GM21515 (cell line): ENCODE measurements around the gene ARID4B.
"Not testable (repeated sequence)": the region's sequence is repeated elsewhere in the genome, so short reads cannot be mapped to it uniquely, and the experiment has no call there.

Source experiments
- ATAC-seq: cut with Tn5 transposase; IDR thresholded peaks from one replicate; pipeline ENCODE4 v1.9.1; 2021; ENCODE audit not compliant: unreplicated experiment

ARID4B gene

DNA sequence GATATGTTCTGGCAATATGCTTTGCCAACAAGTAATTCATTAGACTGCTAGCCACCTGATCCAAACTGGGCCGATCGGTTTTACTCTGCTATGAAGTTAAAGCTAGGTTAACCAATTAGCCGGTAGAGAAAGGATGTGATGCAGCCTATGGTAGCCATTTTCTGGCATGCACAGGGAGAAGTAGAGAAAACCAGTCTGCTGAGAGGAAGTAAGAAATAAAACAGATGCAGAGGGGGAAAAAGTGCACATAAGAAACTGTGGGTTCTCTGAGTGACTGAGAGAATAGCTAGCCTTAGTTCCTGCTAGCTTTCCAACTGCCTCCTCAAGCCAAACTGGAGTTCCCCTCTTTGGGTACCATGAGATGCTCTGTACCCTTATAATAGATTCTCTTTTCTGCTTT lies 52.8 kb downstream of the ARID4B start:
- ATAC-seq = peak; percentile 69

DNA sequence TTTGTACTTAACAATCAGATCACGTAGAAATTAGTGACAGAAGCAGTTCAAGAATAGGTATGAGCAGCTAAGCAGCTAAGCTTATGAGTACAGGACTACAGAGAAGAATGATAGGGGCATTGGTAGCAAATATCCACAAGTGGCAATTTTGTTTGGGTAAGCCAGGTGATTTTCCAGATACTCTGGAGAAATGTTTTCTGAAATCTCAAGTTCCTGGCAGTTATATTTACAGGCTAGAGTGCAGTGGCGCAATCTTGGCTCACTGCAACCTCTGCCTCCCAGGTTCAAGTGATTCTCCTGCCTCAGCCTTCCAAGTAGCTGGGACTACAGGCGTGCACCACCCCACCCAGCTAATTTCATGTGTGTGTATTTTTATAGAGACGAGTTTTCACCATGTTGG lies 55.1 kb downstream of the ARID4B start:
- ATAC-seq = no peak

DNA sequence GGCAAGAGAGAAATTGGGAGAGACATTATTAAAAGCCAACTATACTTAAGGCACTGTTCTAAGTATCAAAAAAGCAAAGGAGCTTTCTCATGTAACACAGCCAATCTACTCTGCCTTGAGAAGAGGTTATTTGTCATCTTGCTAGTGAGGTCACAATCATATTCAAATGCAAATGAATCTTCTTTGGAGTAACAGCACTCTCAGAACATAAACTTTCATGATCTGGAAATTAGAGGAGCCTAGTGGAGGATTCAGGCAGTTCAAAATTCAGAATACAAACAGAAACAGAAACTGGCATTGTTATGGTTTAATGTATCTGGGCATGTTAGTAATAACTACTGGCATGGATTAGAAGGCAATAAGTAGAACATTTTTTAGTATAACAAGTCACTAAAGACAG lies 57.4 kb downstream of the ARID4B start:
- ATAC-seq = no peak

DNA sequence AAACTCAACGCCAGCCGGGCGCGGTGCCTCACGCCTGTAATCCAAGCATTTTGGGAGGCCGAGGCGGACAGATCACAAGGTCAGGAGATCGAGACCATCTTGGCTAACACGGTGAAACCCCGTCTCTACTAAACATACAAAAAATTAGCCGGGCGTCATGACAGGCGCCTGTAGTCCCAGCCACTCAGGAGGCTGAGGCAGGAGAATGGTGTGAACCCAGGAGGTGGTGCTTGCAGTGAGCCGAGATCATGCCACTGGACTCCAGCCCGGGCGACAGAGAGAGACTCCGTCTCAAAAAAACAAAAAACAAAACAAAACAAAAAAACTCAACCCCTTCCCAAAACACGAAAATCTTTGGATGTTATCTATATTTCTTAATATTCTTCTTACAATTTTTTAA lies 58.0 kb downstream of the ARID4B start:
- ATAC-seq = not testable (repeated sequence)

DNA sequence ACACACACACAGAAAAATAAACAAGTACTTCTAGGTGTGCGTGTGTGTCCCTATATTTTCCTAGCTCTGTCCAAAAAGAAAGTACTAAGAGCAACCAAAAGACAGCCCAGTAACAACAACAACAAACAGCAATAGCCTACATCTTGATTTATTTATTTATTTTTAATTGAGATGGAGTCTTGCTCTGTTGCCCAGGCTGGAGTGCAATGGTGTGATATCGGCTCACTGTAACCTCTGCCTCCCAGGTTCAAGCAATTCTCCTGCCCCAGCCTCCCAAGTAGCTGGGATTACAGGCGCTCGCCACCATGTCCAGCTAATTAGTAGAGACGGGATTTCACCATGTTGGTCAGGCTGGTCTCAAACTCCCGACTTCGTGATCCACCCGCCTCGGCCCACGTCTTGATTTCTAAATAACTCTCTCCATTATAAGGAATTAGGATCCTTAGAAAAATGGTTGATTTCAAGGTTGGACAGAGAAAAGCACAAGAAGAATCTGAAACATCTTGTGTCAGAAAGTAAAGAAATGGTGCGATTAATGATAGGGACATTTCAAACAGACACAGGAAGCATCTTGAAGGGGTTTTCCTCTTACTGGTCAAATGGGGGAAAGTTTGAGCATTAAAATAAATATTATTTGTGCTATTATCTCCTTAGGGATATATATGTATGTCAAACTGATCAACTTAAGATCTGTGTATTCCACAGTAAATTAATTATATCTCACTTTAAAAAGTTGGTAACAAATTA lies 59.4 kb downstream of the ARID4B start:
- ATAC-seq = no peak

DNA sequence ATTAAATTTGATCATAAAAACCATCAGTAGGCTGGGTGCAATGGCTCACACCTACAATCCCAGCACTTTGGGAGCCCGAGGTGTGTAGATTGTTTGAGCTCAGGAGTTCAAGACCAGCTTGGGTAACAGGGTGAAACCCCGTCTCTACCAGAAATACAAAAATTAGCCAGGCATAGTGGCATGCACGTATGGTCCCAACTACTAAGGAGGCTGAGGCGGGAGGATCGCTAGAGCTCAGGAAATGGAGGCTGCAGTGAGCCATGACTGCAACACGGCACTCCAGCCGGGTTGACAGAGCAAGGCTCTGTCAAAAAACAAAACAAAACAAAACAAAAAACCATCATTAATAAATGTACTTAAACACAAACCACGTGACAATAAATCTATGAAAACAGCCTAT lies 61.0 kb downstream of the ARID4B start:
- ATAC-seq = no peak

DNA sequence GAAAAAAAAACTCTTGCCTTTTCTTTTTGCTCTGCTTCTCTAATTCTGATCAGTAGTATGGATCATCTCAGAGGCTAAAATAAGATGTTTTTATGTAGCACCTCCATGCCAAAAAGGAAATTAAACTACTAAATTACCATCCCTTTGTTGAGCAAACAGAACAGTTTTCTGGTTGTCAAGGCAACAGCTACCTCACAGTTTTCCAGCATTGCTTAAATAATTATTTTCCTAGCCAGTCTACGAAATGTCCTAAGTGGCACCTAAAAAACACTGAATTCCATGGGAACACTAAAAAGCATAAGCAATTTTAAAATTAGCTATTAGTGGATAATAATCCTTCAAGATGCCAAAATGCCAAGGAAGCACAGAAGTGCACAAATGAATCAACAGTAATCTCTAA lies 61.7 kb downstream of the ARID4B start:
- no peak for ATAC-seq

DNA sequence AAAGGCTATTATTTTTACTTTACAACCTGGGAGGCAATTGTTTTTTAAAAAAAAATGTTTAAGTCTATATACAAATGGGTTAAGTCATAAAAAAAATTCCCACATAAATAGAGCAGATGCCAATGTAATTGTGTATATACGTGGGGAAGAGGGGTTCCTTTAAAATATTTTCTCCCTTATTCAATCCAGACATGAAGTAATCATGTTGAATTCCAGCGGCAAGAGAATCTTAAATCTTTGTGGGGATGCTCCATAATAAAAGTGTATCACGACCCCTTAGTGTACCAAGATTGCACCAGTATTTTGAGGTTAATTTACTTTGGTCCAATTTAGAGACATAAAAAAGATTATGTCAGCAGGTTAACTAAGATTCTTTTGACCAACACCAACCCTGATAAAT lies 62.1 kb downstream of the ARID4B start:
- no peak for ATAC-seq

DNA sequence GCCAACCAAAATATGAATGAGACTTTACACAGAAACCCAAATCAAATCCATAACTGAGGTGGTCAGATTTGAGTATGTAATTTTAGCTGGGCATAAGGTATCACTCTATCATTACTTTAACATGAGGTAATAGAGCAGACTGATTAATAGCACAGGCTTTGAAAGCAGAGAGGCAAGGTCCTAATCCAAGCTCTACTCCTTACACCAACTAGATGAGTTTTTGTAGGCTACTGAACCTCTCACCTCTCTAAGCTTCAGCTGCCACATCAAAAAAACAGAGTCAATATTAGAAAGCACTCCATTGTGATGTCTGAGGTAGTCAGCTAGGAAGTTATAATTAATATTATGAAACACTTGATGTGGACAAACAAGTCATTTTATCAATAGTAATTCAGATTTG lies 63.7 kb downstream of the ARID4B start:
- ATAC-seq = no peak

DNA sequence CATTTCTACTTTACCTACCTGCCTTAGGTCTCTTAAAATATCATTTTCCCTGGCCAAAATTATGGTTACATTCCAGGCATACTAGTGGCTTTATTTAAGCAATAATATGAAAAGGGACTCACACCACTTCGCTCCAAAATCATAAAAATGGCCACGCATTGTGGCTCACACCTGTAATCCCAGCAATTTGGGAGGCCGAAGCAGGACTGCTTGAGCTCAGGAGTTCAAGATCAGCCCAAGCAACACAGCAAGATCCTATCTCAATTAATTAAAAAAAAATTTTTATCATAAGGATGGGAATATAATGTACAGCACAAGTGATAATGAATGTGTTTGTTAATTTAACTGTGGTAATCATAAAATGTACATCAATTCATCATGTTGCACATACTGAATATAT lies 65.4 kb downstream of the ARID4B start:
- ATAC-seq = no peak

DNA sequence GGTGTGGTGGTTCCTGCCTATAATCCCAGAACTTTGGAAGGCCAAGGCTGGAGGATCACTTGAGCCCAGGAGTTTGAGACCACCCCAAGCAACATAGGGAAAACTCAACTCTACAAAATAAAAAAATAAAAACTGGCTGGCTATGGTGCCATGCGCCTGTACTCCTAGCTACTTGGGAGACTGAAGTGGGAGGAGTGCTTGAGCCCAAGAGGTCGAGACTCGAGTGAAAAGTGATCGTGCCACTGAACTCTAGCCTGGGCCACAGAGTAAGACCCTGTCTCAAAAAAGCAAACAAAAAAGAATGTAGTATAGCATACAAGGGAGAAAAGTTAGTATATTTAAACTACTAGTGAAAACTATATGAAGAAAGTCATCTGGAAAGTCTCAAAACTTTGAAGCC lies 66.7 kb downstream of the ARID4B start:
- ATAC-seq = no peak

DNA sequence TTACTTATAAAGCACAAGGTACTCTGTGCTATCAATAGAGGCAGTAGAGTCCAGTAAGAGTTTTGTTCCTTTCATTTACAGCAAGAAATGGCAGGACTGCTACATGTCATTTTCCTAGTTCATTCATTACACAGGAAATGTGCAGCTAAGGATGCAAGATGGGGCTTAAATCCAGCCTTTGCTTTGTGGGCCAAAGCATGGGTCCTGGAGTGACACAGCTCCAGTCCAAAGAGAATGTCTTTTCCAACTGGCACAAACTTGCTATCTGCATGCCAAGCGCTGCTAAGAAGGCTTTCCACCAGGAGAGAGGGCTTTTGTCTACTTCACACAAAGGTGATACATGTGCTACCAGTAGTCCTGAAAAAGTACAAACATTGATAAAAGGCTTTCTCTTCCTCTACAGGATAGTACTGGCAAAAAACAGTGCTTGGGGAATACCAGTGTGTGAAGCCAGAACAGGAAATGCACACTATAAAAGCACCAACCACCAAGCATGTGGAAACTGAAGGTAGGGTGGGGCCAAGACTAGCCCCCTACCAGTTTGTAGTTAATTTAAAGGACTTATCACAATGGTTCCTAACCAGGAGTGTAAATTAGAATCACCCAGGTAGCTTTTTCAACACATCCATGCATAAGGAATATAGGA lies 68.7 kb downstream of the ARID4B start:
- ATAC-seq = no peak

DNA sequence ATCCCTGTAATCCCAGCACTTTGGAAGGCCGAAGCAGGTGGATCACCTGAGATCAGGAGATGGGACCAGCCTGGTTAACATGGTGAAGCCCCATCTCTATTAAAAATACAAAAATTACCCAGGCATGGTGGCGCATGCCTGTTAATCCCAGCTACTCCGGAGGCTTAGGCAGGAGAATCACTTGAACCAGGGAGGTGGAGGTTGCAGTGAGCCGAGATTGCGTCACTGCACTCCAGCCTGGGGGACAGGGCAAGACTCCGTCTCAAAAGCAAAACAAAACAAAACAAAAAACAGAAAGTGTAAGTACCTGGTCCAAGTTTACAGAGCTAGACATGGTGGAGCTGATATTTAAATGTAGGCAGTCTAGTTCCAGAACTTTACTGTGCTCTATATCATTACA lies 69.9 kb downstream of the ARID4B start:
- ATAC-seq = not testable (repeated sequence)

DNA sequence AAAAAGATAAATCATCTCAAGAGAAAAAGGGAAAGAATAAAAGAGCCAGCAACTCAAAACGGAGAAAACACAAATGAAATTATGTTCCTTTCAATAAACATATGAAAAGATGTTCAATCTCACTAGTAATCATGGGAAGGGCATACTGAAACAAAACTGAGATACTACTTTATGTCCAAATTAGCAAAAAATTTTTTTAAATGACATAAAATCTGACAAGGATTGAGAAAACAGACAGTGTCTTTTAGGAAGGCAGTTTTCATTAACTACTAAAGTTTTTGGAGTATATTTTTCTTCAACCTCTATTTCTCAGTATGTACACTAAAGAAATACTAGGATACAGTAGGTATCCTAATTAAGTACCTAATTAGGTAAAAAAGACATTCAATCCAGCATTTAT lies 73.3 kb downstream of the ARID4B start:
- ATAC-seq = no peak

DNA sequence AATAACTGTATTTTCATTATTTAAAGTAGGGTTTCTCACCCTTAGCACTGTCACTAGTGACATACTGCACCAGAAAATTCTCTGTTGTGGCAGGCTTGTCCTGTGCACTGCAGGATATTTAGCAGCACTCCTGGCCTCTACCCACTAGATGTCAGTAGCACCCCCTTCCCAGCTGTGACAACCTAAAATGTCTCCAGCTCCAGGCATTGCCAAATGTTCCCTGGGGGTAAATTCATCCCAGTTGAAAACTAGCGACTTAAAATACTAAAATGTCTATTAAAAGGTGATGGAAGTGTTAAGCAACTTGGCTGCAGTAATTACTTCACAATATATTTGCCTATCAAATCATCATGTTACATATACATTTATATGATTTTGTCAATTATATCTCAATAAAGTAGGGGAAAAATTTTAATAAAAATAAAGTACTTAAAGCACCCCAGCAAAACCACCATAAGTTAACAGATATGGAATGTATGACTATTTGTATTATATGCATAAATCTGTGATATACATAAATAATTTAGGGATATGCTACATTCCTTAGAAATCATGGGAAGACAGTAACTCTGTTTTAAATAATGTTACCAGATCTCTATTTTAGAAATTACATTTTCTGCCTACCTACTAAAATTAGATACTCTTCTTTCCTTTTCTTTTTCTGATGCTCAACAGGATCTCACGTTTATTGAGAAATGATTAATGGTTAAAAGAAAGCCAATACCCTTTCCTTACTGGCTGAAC lies 74.6 kb downstream of the ARID4B start:
- ATAC-seq = peak; percentile 80

DNA sequence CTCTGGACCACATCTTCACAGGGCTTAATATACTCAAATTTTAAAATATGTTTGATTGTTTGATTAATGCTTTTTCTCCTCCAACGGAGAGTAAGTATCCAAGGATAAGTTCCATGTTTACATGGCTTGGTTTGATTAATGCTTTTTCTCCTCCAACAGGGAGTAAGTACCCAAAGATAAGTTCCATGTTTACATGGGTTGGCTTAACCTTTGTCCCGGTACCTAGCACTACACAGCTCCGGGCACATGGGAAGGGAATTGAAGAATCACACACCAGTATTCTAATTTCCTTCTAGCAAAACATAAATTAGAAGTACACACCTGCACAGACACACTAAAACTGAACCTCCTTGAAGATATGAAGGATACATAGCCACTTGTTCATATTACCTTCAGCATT lies 77.5 kb downstream of the ARID4B start:
- ATAC-seq = no peak

DNA sequence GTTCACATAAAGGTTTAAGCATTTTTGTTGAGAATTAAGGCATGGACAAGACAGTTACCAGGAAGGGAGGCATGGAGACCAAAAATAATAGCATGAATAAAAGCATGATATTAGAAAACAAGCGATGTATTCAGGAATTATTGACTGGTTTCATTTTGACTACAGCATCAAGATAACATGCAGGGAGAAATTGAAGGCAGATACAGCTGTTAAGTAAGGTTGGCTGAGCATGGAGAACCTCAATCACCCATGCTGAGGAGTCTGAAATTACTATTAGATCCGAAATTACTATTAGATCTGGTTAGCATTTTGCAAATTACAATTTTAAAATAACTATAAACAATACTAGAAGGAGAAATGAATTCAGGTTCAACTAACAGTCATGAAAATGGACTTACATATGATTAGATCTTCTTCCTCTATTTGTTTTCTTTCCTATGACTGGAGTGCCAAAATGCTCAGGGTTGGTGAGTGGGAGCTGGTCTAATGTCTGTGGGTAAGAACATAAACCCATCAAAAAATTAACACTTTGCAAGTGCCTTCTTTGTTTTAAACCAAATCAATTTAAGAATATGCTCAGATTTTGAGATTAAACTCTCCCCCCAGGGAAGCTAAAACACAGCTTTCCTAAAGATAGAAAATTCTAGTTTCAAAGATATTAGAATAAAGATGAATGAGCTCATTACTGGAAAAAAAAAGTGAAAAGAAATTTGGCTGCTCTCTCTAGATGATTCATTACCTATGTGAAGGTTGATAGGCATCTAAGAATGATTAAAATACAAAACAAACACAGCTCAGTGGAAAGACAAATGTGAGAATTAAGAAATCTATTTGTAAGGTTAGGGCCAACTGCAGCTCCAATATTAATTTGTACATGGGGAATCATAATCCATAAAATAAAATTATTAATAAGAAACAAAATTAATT lies 81.7 kb downstream of the ARID4B start:
- no peak for ATAC-seq

DNA sequence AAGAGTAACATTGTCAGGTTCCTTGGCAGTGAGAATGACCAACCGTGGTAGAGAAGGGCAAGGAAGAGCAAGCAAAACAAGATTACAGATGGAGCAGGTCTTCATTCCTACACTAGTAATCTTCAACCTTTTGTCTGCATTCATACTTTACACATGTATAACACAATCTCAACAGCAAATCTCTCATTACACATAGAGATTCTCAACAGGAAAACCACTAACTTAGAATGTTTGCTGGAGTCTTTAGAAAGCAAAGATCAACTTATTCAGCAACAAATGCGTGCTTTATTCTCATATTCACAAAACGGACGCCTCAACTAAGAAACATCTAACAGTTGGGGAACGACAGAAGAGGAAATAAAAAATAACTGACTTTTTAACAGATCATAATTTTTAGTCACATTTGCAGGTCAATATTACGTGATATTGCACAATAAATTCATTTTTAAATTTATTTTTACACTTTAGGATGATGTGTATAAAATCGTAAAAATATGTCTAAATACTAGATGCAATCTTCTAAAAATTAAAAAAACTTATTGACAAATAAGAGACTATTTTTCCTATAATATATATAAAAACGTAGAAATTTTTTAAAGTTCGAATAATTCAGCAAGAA lies 82.9 kb downstream of the ARID4B start:
- ATAC-seq = no peak

DNA sequence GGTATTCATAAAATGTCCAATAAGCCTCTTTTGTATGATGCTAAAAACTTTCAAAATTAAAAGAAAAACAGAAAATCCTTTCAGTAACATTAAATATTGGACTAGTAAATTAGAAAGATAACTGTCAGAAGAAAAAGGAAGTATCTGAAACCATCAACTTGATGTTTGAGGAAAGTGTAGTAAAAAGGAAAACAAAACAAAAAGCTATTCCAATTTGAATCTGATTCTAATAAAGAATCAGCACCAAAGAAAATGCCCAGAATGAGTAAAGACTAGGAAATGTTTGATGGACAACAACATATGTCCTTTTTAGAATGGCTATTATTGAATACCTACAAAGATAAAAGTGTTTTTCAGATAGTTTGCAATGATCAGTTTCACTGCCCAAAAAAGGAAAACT lies 87.0 kb downstream of the ARID4B start:
- no peak for ATAC-seq

DNA sequence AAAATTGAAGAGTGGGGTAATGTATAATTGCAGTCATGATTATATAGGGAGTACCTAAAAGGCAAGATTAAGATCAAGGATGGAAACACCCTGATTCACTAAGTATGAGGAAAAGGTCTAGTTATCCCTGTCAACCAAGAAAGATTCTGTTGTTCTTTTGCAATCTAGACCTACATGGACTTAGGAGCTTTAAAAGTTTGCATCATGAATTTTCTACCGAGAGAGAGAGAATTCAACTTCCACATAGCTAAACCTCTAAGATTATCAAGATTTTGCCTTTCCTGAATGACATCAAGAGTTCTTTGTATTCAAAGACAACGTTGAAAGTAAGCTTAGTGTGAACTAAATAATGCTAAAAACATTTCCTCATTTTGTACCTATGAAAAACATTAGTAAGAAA lies 88.1 kb downstream of the ARID4B start:
- ATAC-seq = no peak

DNA sequence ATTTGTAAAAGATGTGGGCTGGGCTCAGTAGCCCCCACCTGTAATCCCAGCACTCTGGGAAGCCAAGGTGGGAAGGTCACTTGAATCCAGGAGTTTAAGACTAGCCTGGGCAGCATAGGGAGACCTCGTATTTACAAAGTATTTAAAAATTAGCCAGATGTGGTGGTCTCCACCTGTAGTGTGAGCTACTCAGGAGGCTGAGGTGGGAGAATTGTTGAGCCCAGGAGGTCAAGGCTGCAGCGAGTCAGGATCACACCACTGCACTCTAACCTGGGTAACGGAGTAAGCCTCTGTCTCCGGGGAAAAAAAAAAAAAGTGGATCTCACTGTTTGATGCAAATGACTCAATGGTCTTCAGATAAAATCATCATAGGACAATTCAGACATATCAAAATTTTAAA lies 89.4 kb downstream of the ARID4B start:
- no peak for ATAC-seq
